H1 (cell line): ENCODE results near the gene WSCD1. TPM values are rescaled to one million over a fixed set of nuclear protein-coding genes. Genes with fewer than 3 reads are reported as not detected.

Experiments
- CTCF ChIA-PET: fragments of 300-600 bp; sonication (Branson Sonifier 250); formaldehyde crosslinking; loops from one replicate; lab custom pipeline; 2021; ENCODE audit not compliant: partially characterized antibody; lab: Charles Lee
- POLR2A ChIA-PET: fragments of 300-600 bp; sonication (Branson Sonifier 250); formaldehyde crosslinking; loops from one replicate; lab custom pipeline; 2021; ENCODE audit warnings: inconsistent platforms; ENCODE audit not compliant: partially characterized antibody; lab: Charles Lee
- DNase-seq, 2 experiments: peaks; one replicate each; pipeline versions ENCODE4 v3.0.0 to v3.0.0-alpha.2; 2010 to 2022; ENCODE audit warnings: low spot score in 2 of 2, low read depth in 1 of 2, mixed read lengths in 1 of 2
- FAIRE-seq: peaks from 2 replicates; lab custom pipeline; 2011; peaks lifted over from hg19 to GRCh38; lab: Jason Lieb, UNC
- H2AFZ ChIP-seq: 2 replicates; pipeline ENCODE4 v1.8.1; 2012; ENCODE audit warnings: low read length, inconsistent platforms
- H2AK5ac ChIP-seq: 2 replicates; pipeline ENCODE4 v1.6.1; 2013; ENCODE audit warnings: low read depth, low read length
- H2BK120ac ChIP-seq: replicated peaks from 2 replicates; pipeline ENCODE3; 2013; ENCODE audit warnings: low read depth, low read length, inconsistent platforms
- H2BK12ac ChIP-seq: 2 replicates; pipeline ENCODE4 v1.6.1; 2013; ENCODE audit warnings: low read depth, low read length
- H2BK15ac ChIP-seq: 2 replicates; pipeline ENCODE4 v1.6.1; 2013; ENCODE audit warnings: low read length
- H2BK20ac ChIP-seq: 2 replicates; pipeline ENCODE4 v1.6.1; 2013; ENCODE audit warnings: low read length
- H2BK5ac ChIP-seq: 2 replicates; pipeline ENCODE4 v1.6.1; 2013; ENCODE audit warnings: low read depth, low read length
- H3K14ac ChIP-seq: 2 replicates; pipeline ENCODE4 v1.6.1; 2013; ENCODE audit warnings: inconsistent platforms; ENCODE audit not compliant: insufficient read length
- H3K18ac ChIP-seq: 2 replicates; pipeline ENCODE4 v1.6.1; 2013; ENCODE audit warnings: low read length; ENCODE audit errors: extremely low read depth
- H3K23ac ChIP-seq: 2 replicates; pipeline ENCODE4 v1.6.1; 2013; ENCODE audit warnings: inconsistent platforms; ENCODE audit not compliant: insufficient read length
- H3K23me2 ChIP-seq: 2 replicates; pipeline ENCODE4 v1.6.1; 2013; ENCODE audit warnings: low read depth, low read length
- H3K27ac ChIP-seq: 2 replicates; pipeline ENCODE4 v1.6.1; 2011; ENCODE audit warnings: low read depth, low read length, inconsistent platforms
- H3K27me3 ChIP-seq, 4 experiments: replicated peaks in 1 of 4; 1 replicate in 1 of 4; 2 replicates in 3 of 4; pipeline versions ENCODE4 v1.6.1 to v1.8.1; 2011 to 2013; ENCODE audit warnings: low read length in 3 of 4, mild to moderate bottlenecking in 3 of 4, inconsistent platforms in 2 of 4, mixed read lengths in 2 of 4, moderate library complexity in 1 of 4; ENCODE audit not compliant: control insufficient read depth in 3 of 4, insufficient read depth in 3 of 4; ENCODE audit errors: extremely low read depth in 1 of 4
- H3K36me3 ChIP-seq, 4 experiments: 2 replicates each; pipeline versions ENCODE4 v1.6.1 to v1.8.1; 2011 to 2013; ENCODE audit warnings: mild to moderate bottlenecking in 4 of 4, low read length in 3 of 4, moderate library complexity in 2 of 4, control low read depth in 1 of 4, inconsistent platforms in 1 of 4; ENCODE audit not compliant: insufficient read depth in 4 of 4, control insufficient read depth in 2 of 4
- H3K4ac ChIP-seq: replicated peaks from 2 replicates; pipeline ENCODE3; 2013; ENCODE audit warnings: low read length, low read depth, mixed read lengths, inconsistent platforms; ENCODE audit not compliant: insufficient read length
- H3K4me1 ChIP-seq, 4 experiments: replicated peaks in 1 of 4; 1 replicate in 1 of 4; 2 replicates in 3 of 4; pipeline versions ENCODE4 v1.6.1 to v1.8.1; 2011 to 2013; ENCODE audit warnings: low read length in 3 of 4, inconsistent platforms in 2 of 4, mixed read lengths in 1 of 4; ENCODE audit not compliant: insufficient read depth in 4 of 4, control insufficient read depth in 3 of 4
- H3K4me2 ChIP-seq, 2 experiments: 2 replicates each; pipeline versions ENCODE4 v1.6.1 to v1.8.1; 2011 to 2013; ENCODE audit warnings: low read depth in 2 of 2, low read length in 2 of 2, control low read depth in 1 of 2, inconsistent platforms in 1 of 2, mild to moderate bottlenecking in 1 of 2; ENCODE audit not compliant: insufficient read depth in 1 of 2
- H3K4me3 ChIP-seq, 4 experiments: fragments of 200-600, 300-600 bp in 1 of 4; sonication (generic), shearing (Covaris generic), sonication (Bioruptor Twin) in 1 of 4; 2 replicates each; pipeline versions ENCODE4 v1.5.1 to v1.8.1; 2011 to 2016; ENCODE audit warnings: low read length in 4 of 4, low read depth in 3 of 4, control low read depth in 2 of 4, inconsistent platforms in 2 of 4, mild to moderate bottlenecking in 2 of 4, mixed read lengths in 1 of 4, moderate library complexity in 1 of 4; ENCODE audit not compliant: insufficient read depth in 2 of 4; ENCODE audit errors: extremely low read depth in 1 of 4
- H3K56ac ChIP-seq: replicated peaks from 2 replicates; pipeline ENCODE3; 2013; ENCODE audit warnings: low read depth, mild to moderate bottlenecking, mixed read lengths, low read length, inconsistent platforms; ENCODE audit not compliant: insufficient read length
- H3K79me1 ChIP-seq: 2 replicates; pipeline ENCODE4 v1.6.1; 2013; ENCODE audit warnings: low read depth, low read length, control low read depth
- H3K79me2 ChIP-seq, 2 experiments: 2 replicates each; pipeline versions ENCODE4 v1.6.1 to v1.8.1; 2012 to 2013; ENCODE audit warnings: low read length in 2 of 2, mild to moderate bottlenecking in 2 of 2, inconsistent platforms in 1 of 2; ENCODE audit not compliant: insufficient read depth in 2 of 2, control insufficient read depth in 1 of 2
- H3K9ac ChIP-seq, 4 experiments: replicated peaks in 1 of 4; 1 replicate in 1 of 4; 2 replicates in 3 of 4; pipeline versions ENCODE4 v1.6.1 to v1.8.1; 2011 to 2013; ENCODE audit warnings: low read depth in 3 of 4, low read length in 3 of 4, control low read depth in 2 of 4, mild to moderate bottlenecking in 2 of 4, moderate library complexity in 2 of 4, inconsistent platforms in 1 of 4; ENCODE audit errors: extremely low read depth in 1 of 4
- H3K9me3 ChIP-seq, 2 experiments: 2 replicates each; pipeline versions ENCODE4 v1.6.1 to v1.8.1; 2012 to 2013; ENCODE audit warnings: mild to moderate bottlenecking in 2 of 2, moderate library complexity in 2 of 2, control low read depth in 1 of 2, inconsistent platforms in 1 of 2, low read depth in 1 of 2, low read length in 1 of 2, mixed read lengths in 1 of 2; ENCODE audit not compliant: insufficient read depth in 2 of 2
- H4K20me1 ChIP-seq, 2 experiments: replicated peaks in 1 of 2; 2 replicates each; pipeline versions ENCODE3 to v1.8.1; 2011 to 2013; ENCODE audit warnings: inconsistent platforms in 2 of 2, low read length in 2 of 2, mild to moderate bottlenecking in 1 of 2; ENCODE audit not compliant: insufficient read depth in 2 of 2, control insufficient read depth in 1 of 2
- H4K5ac ChIP-seq: 2 replicates; pipeline ENCODE4 v1.6.1; 2013; ENCODE audit warnings: low read length, low read depth, mixed read lengths, inconsistent platforms; ENCODE audit not compliant: insufficient read length
- H4K8ac ChIP-seq: 2 replicates; pipeline ENCODE4 v1.8.0; 2013; ENCODE audit warnings: mild to moderate bottlenecking, moderate library complexity, low read length, inconsistent platforms; ENCODE audit not compliant: insufficient read depth; ENCODE audit errors: extremely low read depth
- H4K91ac ChIP-seq: replicated peaks from 2 replicates; pipeline ENCODE3; 2013; ENCODE audit warnings: low read length, mixed read lengths, inconsistent platforms; ENCODE audit not compliant: insufficient read length
- BRCA1 ChIP-seq: IDR thresholded peaks from 2 replicates; pipeline ENCODE4 v1.6.1; 2012; ENCODE audit warnings: low read depth, low read length, improper control_type of control experiment
- CHD1 ChIP-seq: IDR thresholded peaks from 2 replicates; pipeline ENCODE4 v1.6.1; 2012; ENCODE audit warnings: low read depth, low read length, improper control_type of control experiment
- CREB1 ChIP-seq: IDR thresholded peaks from 2 replicates; pipeline ENCODE4 v1.6.1; 2012; ENCODE audit warnings: inconsistent platforms
- KDM5A ChIP-seq: fragments of 200-600 bp; IDR thresholded peaks from 2 replicates; pipeline ENCODE4 v1.7.1; 2012; ENCODE audit warnings: mild to moderate bottlenecking, low read length, inconsistent platforms, mixed read lengths
- MAX ChIP-seq: IDR thresholded peaks from 2 replicates; pipeline ENCODE4 v1.6.1; 2012; ENCODE audit warnings: inconsistent platforms
- RNF2 ChIP-seq: fragments of 200-900, 300-1000 bp; sonication (generic); IDR thresholded peaks from 2 replicates; pipeline ENCODE4 v1.7.1; 2016; ENCODE audit warnings: borderline replicate concordance, low read depth, mild to moderate bottlenecking, antibody characterized with exemption, low read length; ENCODE audit not compliant: poor library complexity, severe bottlenecking; ENCODE audit errors: missing control alignments
- RXRA ChIP-seq: IDR thresholded peaks from 2 replicates; pipeline ENCODE4 v1.6.1; 2011; ENCODE audit warnings: low read depth, mild to moderate bottlenecking, low read length, moderate library complexity; ENCODE audit not compliant: insufficient read depth
- SIN3A ChIP-seq, 2 experiments: IDR thresholded peaks in 1 of 2; conservative IDR thresholded peaks in 1 of 2; 2 replicates each; pipeline ENCODE4 v1.6.1; 2011 to 2012; ENCODE audit warnings: low read length in 2 of 2, improper control_type of control experiment in 1 of 2, low read depth in 1 of 2, mild to moderate bottlenecking in 1 of 2
- SUZ12 ChIP-seq: fragments of 200-600 bp; sonication (generic); IDR thresholded peaks from 2 replicates; pipeline ENCODE4 v1.6.1; 2012; ENCODE audit warnings: mild to moderate bottlenecking, inconsistent platforms, low read length, moderate library complexity, mixed read lengths
- TBP ChIP-seq: IDR thresholded peaks from 2 replicates; pipeline ENCODE4 v1.6.1; 2011; ENCODE audit warnings: low read depth, low read length, improper control_type of control experiment
- TCF12 ChIP-seq: IDR thresholded peaks from 2 replicates; pipeline ENCODE4 v1.6.1; 2011; ENCODE audit warnings: low read depth, mild to moderate bottlenecking, low read length
- WGBS, 2 experiments: shearing (Covaris generic) in 1 of 2; methylation state at CpG; one replicate each; pipeline versions ENCODE4 v1.1.6 to v1.1.7; 2013 to 2015; ENCODE audit warnings: low lambda C conversion rate in 2 of 2, mixed read lengths in 2 of 2, inconsistent platforms in 1 of 2, low coverage in 1 of 2, missing lambda C conversion rate in 1 of 2; ENCODE audit not compliant: insufficient replicate concordance in 2 of 2, insufficient coverage in 1 of 2, insufficient read length in 1 of 2; ENCODE audit errors: extremely low coverage in 1 of 2, missing lambda C conversion rate in 1 of 2; 5-methylcytosine and 5-hydroxymethylcytosine counted together
- polyA plus RNA-seq, 7 experiments: library from polyadenylated mRNA; depleted of rRNA in 3 of 7; stranded (reverse) in 5 of 7; unstranded in 2 of 7; fragments of >200 nt in 5 of 7; fragments of 200-250 nt in 2 of 7; gene quantifications; 1 replicate in 5 of 7; 2 replicates in 1 of 7; 4 replicates in 1 of 7; pipeline versions ENCODE4 v1.2.1 to v1.2.3, GENCODE V29; 2011 to 2013; ENCODE audit warnings: missing spikeins in 2 of 7, mixed read lengths in 2 of 7
- total RNA-seq: library from RNA; stranded (reverse); fragmentation: NEBNext Ultra II Directional; extraction: Animal tissue kit (Norgen Biotek cat#: 25700); gene quantifications from 2 replicates; pipeline ENCODE4 v1.2.1, GENCODE V29; 2021

WSCD1 gene
- total and polyA plus RNA-seq, 2 of the 8 experiments (the other 6 are each of a cell fraction or from before 2014, with no cell fraction given), result 21.9 to 39.0 TPM

DNA sequence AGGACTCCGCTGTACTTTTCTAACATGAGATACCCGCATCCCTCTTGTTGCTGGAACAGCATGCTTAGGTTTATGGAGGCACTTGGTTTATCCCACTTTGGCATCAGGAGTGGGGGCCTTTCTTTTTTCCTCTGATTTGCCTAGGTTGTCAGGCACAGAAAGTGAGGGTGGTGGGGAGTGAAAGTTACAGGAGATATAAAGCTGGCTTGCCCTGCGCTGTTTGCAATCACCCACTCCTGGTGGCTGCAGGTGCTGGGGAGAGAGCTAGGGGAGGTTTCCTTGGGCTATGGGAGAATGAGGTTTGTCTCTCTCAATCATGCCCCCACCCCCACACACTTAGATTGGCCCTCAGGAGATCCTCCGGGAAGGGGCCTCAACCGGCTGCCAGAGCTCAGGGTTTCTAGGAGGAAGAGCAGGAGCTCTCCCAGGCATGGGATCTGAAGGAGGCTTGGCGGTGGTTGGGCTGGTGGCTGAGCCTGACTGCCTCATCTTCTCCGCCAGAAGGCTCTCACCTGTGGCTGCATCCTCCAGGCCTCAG is 1.4 kb downstream of the WSCD1 start:
- FAIRE-seq (no peak), DNase-seq (no peak)
- ChIA-PET POLR2A (interaction anchor here (0.7 to 1.9 kb wide), 5 partner anchors 11 to 185 kb away, joined by 3 to 5 read pairs (median 3); no protein-coding TSS in a partner anchor), CTCF (interaction anchor here (0.6 to 2.8 kb wide), 14 partner anchors 8 to 479 kb away, joined by 3 to 15 read pairs (median 4); no protein-coding TSS in a partner anchor)
- Histone ChIP-seq H3K36me3 (no peaks in the 10 kb centered on the region; a peak in 1 of 8 replicates), H2BK12ac (peak overlapping the region; percentile 5; the same call in 1 of the 2 replicates), H2AFZ (no peak overlapping the region), H4K5ac (no peak overlapping the region), H3K27ac (no peak overlapping the region), H3K23ac (no peak overlapping the region), H4K8ac (no peak overlapping the region), H3K79me1 (peaks cover 10% of the 10 kb centered on the region; the same call in 1 of the 2 replicates), H3K4me3 (peak overlapping the region; percentile 52 to 83 (median 78)), H3K9me3 (no peaks in the 10 kb centered on the region), H2BK15ac (0 out of 2 replicates have a peak overlapping the region, but pooled peaks have one; percentile 3), H4K91ac (no peak overlapping the region), H3K4me1 (peaks cover 3 to 22% (median 11%) of the 10 kb centered on the region in 4 experiments; a peak in 6 of 7 replicates), H2AK5ac (no peak overlapping the region), H3K18ac (no peak overlapping the region), H4K20me1 (peaks cover 0 to 10% of the 10 kb centered on the region in 2 experiments), H3K4ac (no peak overlapping the region), H3K23me2 (peaks cover 9% of the 10 kb centered on the region), H3K9ac (peak overlapping the region in 1 of 4 experiments; percentile 39; a peak in 1 of 7 replicates), H3K56ac (no peak overlapping the region), H3K14ac (no peak overlapping the region), H3K79me2 (peaks cover 0 to 42% of the 10 kb centered on the region in 2 experiments; a peak in 2 of 4 replicates), H2BK120ac (no peak overlapping the region), H3K27me3 (peaks cover 0 to 22% (median 16%) of the 10 kb centered on the region in 4 experiments; a peak in 6 of 7 replicates), H2BK20ac (no peak overlapping the region), H3K4me2 (peak overlapping the region; percentile 91 to 93), H2BK5ac (no peak overlapping the region)
- WGBS, 2 experiments, result 66% methylated on average over 7 of the region's 7 CpGs; no CpG with 5 or more reads in 1 of the 2 experiments
- TF ChIP-seq BRCA1 (no peak), MAX (no peak), TCF12 (no peak), SUZ12 (0 out of 2 replicates have a peak, but pooled peaks have one; percentile 5), CREB1 (no peak), SIN3A (conservative IDR thresholded peaks at IDR 0.05 in 1 of 2, IDR thresholded peaks at IDR 0.05 in 1 of 2; ENCODE audit: low read depth in 1 of 2, low read length in 2 of 2) (no peak), RXRA (no peak), KDM5A (no peak), RNF2 (no peak), CHD1 (no peak), TBP (0 out of 2 replicates have a peak, but pooled peaks have one; percentile 7)
